ENCODE results near the gene GIPC3.

Gene GIPC3

GRCh38 chr19:3585301-3586126 lies at the start of gene GIPC3:
TSS of gene GIPC3 (plus strand) at chr19:3585478. CDS start at chr19:3585598, 120 bp downstream.
- no peak for FAIRE-seq

DNA sequence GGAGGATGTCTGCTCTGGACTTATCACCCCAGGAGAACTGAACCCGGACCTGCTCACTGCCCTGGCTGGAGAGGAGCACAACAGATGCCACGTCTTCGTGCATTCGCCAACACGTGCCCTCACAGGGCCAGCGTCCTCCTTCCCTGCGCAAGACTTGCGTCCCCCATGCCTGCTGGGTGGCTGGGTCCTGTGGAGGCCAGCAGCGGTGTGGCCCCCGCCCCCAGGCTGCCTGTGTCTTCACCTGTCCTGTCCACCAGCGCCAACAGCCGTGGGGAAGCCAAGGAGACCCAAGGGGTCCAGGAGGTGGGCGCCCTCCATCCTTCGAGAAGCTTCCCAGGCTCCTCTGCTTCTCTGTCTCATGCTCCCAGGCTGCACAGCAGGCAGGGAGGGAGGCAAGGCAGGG lies 49.7 kb upstream of the GIPC3 start:
- no peak for FAIRE-seq

- no peak for FAIRE-seq
Measured at GRCh38 chr19:3535981-3536380, 49.3 kb upstream of the GIPC3 start.

GRCh38 chr19:3536429-3537100 lies 48.7 kb upstream of the GIPC3 start:
- no peak for FAIRE-seq

GRCh38 chr19:3537101-3537437 lies 48.2 kb upstream of the GIPC3 start:
- no peak for FAIRE-seq

- FAIRE-seq, result no peak
Measured at GRCh38 chr19:3537438-3538240, 47.6 kb upstream of the GIPC3 start.

DNA sequence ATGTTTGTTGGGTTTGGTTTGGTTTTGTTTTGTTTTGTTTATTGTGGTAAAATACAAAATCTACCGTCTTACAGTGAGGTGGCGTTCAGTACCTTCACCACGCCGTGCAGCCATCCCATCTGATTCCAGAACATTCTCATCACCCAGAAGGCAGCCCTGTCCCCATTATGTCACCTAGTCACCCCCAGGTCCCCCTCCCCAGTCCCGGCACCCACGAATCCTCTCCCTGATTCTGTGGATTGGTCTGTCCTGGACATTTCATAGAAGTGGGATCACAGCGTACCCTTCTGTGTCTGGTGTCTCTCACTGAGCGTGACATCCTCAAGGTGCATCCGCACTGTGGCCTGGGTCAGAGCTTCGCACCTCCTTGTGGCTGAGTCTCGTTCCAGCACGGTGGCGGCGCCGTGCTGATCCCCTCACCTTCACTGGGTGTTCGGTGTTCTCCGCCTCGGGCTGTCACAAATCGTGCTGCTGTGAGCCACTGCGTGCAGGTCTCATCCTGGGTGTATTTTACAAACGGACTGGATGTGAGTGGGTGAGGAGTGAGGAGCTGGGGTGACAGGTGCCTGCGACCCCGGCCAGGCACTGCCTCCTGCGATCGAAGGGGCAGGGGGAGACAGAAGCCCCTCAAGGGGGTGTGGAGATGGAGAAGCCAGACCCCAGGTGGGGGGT lies 46.9 kb upstream of the GIPC3 start:
- no peak for FAIRE-seq

DNA sequence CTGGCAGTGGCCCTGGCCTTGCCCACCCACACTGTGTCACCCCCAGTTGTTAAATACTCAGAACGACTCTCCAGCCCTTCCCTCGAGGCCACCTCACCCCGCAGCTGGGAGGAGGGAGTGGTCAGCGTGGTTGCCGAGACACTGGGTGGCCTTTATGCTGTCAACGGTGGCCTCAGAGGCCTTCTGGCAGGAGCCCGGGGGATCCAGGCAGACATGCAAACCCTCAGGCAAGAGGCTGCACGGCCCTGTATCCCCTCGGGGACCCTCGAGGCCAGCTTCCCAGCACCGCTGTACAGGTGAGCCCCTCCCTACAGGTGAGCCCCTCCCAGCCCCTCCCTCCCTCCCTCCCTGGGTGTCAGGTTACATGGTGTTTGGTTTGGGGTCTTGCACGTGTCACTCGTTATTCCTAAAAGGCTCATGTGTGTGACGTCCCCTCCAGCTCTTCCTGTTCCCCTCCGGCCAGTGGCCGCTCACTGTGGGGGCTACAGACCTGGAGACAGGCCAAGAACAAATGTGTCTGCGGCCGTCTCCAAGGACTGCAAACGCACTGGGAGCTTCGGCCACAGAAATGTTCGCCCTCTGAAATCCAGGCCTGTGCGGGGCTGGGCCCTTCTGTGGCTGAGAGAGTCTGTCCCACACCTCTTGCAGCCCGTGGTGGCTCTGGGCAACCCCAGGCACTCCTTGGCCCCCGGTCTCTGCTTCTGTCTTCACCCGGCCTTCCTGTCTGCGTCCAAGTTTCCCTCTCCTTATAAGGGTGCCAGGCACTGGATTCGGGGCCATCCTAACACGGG lies 46.1 kb upstream of the GIPC3 start, which contains the start of gene TEKTIP1:
Gene TEKTIP1, plus strand, starts transcription at position 210 of the 791 bp plus-strand sequence. Its CDS starts 4 bp downstream, at position 214.
- FAIRE-seq, result no peak

GRCh38 chr19:3539756-3540118 lies 45.5 kb upstream of the GIPC3 start:
- no peak for FAIRE-seq

DNA sequence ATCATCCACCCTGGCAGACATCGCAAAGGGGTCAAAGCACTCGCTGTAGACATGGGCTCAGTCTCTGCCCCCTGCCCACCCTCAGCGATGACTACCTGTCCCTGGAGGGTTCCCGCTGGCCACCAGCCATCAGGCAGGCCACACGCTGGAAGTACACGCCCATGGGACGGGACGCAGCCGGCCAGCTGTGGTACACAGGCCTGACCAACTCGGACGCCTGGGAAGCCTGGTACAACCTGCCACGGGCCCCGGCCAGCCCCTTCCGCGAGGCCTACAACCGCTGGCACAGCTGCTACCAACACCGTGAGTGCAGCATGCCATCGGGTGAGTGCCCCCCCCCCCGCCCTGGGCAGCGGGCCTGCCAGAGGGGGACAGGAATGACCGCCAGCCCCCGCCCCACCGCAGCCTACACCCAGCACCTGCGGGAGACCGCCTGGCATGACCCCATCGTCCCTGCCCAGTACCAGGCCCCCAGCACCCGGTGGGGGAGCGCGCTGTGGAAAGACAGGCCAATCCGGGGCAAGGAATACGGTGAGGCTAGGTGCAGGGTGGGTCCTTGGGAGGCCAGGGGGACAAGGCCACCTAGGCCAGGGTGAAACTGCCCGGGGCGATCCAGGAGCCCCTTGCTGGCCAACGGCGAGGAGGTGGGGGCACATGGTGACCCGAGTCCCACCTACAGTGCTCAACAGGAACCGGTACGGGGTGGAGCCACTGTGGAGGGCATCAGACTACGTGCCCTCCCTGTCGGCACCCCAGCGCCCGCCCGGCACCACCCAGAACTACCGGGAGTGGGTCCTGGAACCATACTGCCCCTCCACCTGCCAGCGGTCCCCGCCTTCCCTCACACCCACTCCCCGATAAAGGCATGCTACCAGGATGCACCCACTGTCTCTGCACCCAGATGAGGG lies 41.9 kb upstream of the GIPC3 start:
- no peak for FAIRE-seq

DNA sequence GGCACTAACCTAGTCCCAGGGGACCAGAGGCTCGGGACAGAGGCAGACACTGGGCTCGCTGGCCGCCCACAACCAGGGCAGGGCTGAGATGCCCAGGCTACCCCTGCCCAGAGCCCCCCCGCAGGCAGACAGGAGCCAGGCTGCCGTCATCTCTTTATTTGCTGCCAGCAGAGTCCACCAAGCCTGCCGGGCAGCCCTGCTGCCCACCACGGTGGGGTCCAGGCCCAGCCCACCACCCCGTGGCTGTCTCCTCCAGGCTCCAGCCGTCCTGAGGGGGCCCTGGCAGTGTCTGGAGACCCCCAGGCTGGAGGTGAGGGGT lies 41.3 kb upstream of the GIPC3 start:
- FAIRE-seq, result no peak

DNA sequence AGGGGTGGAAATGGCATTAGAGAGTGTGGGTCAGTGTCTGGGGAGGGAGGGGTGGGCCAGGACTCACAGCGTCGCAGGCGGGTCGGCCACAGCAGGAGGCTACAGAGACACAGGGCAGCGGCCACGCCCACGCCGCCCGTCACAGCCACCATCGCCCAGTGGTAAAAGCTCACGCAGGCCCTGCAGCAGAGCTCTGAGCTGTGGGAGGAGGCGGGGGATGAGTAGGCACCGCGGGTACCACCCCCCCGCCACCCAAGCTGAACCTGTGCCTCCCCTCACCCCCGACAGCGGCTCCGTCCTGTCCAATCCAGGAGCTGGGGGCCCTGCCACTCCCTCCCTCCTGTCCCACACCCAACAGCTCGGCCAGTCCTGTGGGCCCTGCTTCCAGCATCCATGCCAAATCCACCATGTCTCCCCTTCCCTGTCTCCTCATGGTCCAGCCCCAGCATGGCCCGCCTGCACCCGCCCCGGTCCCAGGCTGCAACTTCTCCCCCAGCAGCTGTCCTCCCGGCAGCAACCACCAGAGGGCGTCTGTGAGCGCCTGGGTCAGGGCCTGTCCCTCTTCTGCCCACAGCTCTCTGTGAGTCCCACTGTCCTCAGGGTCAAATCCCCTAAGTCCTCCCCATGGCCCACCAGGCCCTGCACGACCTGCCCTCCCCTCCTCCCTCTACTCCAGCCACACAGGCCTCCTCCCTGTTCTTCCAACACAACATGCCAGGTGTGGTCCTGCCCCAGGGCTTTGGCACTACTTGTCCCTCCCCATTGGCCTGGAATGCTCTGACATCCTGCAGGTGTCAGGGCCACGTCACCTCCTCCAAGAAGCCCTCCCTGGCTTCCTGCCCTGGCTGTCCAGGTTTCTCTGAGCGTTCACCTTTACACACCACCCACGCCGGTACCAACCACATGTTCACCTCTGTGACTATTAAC lies 40.3 kb upstream of the GIPC3 start:
- FAIRE-seq, result no peak

GRCh38 chr19:3545669-3546034 lies 39.6 kb upstream of the GIPC3 start:
- FAIRE-seq, result no peak

DNA sequence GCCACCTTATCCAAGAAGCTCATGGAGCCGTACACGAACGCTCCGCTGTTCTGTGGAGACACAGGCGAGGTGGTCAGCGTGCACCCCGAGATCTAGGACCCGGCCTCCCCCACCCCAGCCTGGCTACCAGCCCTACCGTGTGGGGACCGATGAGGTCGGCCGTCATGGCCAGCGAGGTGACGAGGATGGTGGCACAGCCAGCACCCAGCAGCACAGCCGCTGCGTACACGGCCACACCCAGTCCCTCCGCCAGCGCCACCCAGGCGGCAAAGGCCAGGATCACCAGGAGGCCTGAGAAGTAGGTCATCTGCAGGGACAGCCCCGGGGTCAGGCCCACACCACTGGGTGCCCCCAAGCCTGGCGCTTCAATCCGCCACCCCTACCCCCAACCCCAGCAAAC lies 39.2 kb upstream of the GIPC3 start:
- no peak for FAIRE-seq

DNA sequence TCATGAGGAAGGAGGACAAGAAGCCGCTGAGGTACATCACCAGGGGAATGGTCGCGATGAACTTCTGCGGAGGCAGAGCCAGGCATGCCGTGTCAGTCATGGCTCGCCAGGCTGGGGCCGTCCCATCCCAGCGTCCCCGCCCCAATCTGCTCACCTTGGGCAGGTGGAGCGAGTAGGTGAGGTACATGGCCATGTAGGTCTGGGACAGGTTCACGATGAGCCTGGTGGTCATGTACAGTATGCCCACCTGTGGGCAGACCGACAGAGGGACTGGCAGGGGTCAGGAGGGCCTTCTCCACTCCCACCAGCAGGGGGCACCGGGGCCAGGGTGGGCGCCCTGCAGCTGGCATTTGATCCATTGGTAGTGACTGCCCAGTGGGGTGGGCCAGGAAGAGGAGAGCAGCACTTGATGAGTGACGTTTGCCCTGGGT lies 38.0 kb upstream of the GIPC3 start:
- no peak for FAIRE-seq

DNA sequence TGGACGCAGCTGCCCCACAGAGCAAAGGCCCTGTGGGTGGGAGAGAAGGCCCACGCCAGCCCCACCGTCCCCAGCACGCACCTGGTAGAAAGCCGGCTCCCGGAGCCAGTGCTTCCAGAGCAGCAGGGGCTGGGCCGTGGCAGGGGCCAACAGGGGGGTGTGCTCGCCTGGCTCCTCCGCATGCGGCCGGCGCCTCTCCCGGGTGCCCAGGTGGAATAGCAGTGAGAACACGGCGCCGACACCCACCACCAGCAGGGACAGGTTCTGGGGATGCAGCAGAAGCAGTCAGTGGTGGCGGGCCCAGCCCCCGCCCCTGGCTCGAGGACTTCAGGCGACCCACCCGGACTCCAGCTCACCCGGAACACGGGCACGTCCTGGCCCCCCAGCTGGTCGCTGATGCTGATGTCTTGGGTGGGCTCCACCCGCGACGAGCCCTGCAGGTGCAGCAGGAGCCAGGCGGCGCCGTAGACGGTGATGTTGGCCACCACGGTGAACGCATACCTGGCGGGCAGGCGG lies 37.5 kb upstream of the GIPC3 start:
- FAIRE-seq, result no peak

DNA sequence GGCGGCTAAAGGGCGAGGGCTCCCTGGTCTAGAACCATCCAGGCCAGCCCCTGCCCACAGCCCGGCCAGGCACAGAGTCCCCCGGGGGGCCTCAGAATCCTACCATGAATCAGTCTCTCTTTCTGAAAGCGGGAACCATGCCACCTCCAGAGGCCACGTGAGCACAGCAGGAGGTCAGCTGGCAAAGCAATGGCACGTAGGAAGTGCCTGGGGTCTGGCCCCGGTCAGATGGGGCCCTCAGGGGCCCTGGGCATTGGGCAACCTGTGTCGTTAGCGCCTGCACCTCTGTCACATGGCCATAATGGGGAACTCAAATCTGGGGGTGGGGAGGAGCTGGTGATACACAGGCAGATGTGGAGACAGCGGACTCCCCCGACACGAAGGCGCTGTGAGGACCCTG lies 36.7 kb upstream of the GIPC3 start:
- no peak for FAIRE-seq

DNA sequence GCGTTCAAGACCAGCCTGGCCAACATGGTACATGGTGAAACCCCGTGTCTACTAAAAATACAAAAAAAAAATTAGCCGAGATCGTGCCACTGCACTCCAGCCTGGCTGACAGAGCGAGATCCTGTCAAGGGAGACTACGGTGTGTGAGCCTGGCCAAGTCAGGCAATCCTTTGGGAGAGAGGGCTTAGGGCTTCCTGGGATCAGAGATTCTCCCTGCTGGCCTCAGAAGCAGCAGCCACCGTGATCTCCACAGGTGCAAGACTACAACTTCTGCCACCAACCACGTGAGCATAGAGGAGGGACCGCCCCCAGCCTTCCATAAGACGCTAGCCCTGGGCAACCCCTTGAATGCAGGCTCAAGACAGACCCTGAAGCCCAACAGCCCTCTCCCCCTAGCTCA lies 35.5 kb upstream of the GIPC3 start:
- FAIRE-seq, result no peak

DNA sequence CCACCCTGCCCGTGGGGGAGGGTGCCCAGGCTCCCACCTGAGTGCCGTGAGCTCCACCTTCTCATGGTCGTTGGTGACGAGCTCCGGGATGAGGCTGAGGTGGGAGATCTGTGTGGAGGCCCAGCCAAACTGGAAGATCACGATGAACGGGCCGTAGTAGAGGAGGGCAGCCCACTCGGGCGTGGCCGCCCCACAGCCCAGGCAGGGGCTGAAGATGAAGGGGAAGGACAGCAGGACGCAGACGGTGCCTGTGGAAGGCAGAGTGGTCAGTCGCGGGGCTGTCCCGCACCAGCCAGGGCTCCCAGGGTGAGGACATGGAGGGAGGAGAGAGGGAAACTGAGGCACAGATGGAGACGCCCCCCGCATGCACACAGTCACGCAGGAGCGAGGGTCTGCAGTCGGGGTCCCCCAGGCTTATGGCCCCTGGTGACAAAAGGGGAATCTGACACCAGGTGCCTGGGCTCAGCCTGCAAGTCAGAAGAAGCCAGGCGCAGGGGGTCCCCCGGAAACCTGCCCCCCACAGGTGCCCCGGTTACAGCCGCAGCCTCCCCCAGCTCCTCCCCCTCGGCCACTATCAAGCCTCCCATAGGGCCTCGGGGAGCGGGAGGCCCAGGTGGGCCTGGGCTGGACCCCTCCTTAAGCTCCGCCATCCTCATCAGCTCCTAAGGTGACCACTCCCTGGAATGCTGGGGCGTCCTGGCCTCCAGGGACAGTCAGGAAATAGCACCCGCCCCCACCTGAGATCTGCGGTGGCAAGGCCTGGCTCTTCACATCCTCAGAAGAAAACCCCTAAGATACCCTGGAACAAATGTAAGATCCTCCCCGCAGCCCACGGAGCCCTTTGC lies 34.1 kb upstream of the GIPC3 start:
- no peak for FAIRE-seq

Data from endometrium (tissue), 2 donors.